K562 (cell line): Measurements from ENCODE around the gene ARL8A. TPM values are rescaled to one million over a fixed set of nuclear protein-coding genes. Genes with fewer than 3 reads are reported as not detected.
A peak's percentile ranks its signal among the peaks of the same experiment; 100 is the strongest.

Experiments used
- ATAC-seq: fragments of 200-7000 bp; cut with Tn5 transposase; 3 replicates; pipeline ENCODE4 v1.9.1; 2020; ENCODE audit warnings: moderate library complexity
- BruUV-seq: library from RNA; stranded (reverse); fragments of 400-500 nt; replicated peaks from 2 replicates; lab custom pipeline; 2021; lab: Mats Ljungman, UMichigan
- CTCF ChIA-PET: fragments of 300-600 bp; formaldehyde crosslinking; extraction: SDS; loops from one replicate; lab custom pipeline; 2021; ENCODE audit warnings: low intra/inter-chr PET ratio; lab: Yijun Ruan, JAX
- POLR2A ChIA-PET: fragments of 300-600, 350-650 bp; sonication (Branson Sonifier 250); formaldehyde crosslinking; extraction: SDS; loops from one replicate; lab custom pipeline; 2021; ENCODE audit warnings: antibody characterized with exemption, inconsistent platforms; lab: Yijun Ruan, JAX
- DNase-seq, 4 experiments: peaks; one replicate each; pipeline versions ENCODE4 v3.0.0 to v3.0.0-alpha.2; 2011 to 2018; ENCODE audit warnings: low spot score in 3 of 4, mixed read lengths in 3 of 4; ENCODE audit errors: extremely low read depth in 1 of 4
- FAIRE-seq: peaks from 2 replicates; lab custom pipeline; 2011; peaks lifted over from hg19 to GRCh38; lab: Jason Lieb, UNC
- H2AFZ ChIP-seq: 2 replicates; pipeline ENCODE4 v1.6.0; 2011; ENCODE audit warnings: low read depth, low read length, control low read depth, inconsistent platforms
- H3K27ac ChIP-seq: fragments of 200-600 bp; 3 replicates; pipeline ENCODE4 v1.8.0; 2011; ENCODE audit warnings: low read depth, mild to moderate bottlenecking, control low read depth, inconsistent platforms, low read length, moderate library complexity, mixed read lengths; ENCODE audit errors: extremely low read depth
- H3K27me3 ChIP-seq, 2 experiments: fragments of 300-600 bp in 1 of 2; 2 replicates in 1 of 2; 3 replicates in 1 of 2; pipeline versions ENCODE4 v1.6.0 to v1.8.0; 2011; ENCODE audit warnings: inconsistent platforms in 2 of 2, low read length in 2 of 2, mild to moderate bottlenecking in 1 of 2, mixed read lengths in 1 of 2, moderate library complexity in 1 of 2; ENCODE audit not compliant: control insufficient read depth in 2 of 2, insufficient read depth in 2 of 2
- H3K36me3 ChIP-seq: fragments of 300-600 bp; 3 replicates; pipeline ENCODE4 v1.8.0; 2011; ENCODE audit warnings: mild to moderate bottlenecking, low read length, inconsistent platforms; ENCODE audit not compliant: control insufficient read depth, insufficient read depth
- H3K4me1 ChIP-seq, 2 experiments: fragments of 200-600 bp in 1 of 2; replicated peaks in 1 of 2; 2 replicates in 1 of 2; 3 replicates in 1 of 2; pipeline versions ENCODE4 v1.5.1 to v1.8.0; 2011; ENCODE audit warnings: inconsistent platforms in 2 of 2, low read length in 2 of 2, mild to moderate bottlenecking in 1 of 2, mixed read lengths in 1 of 2, moderate library complexity in 1 of 2; ENCODE audit not compliant: control insufficient read depth in 2 of 2, insufficient read depth in 2 of 2
- H3K4me2 ChIP-seq: 2 replicates; pipeline ENCODE4 v1.6.1; 2011; ENCODE audit warnings: low read length, control low read depth, inconsistent platforms, mixed read lengths; ENCODE audit not compliant: insufficient read depth
- H3K4me3 ChIP-seq: fragments of 200-600 bp; sonication (generic), shearing (Covaris generic); 2 replicates; pipeline ENCODE4 v1.5.1; 2016; ENCODE audit warnings: control low read depth, inconsistent platforms
- H3K79me2 ChIP-seq: fragments of 200-600 bp; 3 replicates; pipeline ENCODE4 v1.8.0; 2011; ENCODE audit warnings: low read length, inconsistent platforms; ENCODE audit not compliant: control insufficient read depth, insufficient read depth
- H3K9ac ChIP-seq, 2 experiments: 2 replicates each; pipeline versions ENCODE4 v1.6.0 to v1.6.1; 2011; ENCODE audit warnings: low read depth in 2 of 2, low read length in 2 of 2, control low read depth in 1 of 2, inconsistent platforms in 1 of 2, mild to moderate bottlenecking in 1 of 2, mixed read lengths in 1 of 2; ENCODE audit not compliant: insufficient read depth in 1 of 2
- H3K9me1 ChIP-seq: one replicate; pipeline ENCODE4 v1.6.0; 2011; ENCODE audit warnings: inconsistent platforms, mild to moderate bottlenecking, low read length, moderate library complexity; ENCODE audit not compliant: control insufficient read depth, insufficient read depth
- H3K9me3 ChIP-seq: replicated peaks from 2 replicates; pipeline ENCODE4 v1.5.1; 2011; ENCODE audit warnings: low read depth, low read length, inconsistent platforms; ENCODE audit not compliant: control insufficient read depth, insufficient read depth
- H4K20me1 ChIP-seq: replicated peaks from 2 replicates; pipeline ENCODE4 v1.6.1; 2011; ENCODE audit warnings: low read length, inconsistent platforms, mixed read lengths; ENCODE audit not compliant: control insufficient read depth, insufficient read depth
- POLR2AphosphoS2 ChIP-seq: IDR thresholded peaks from 2 replicates; pipeline ENCODE4 v1.6.1; 2012; ENCODE audit warnings: low read length, improper control_type of control experiment
- POLR2G ChIP-seq: fragments of 200-400 bp; formaldehyde crosslinking; IDR thresholded peaks from 2 replicates; pipeline ENCODE4 v1.6.1; 2017; ENCODE audit warnings: low read depth, mild to moderate bottlenecking, antibody characterized with exemption, low read length, moderate library complexity
- ZNF347 ChIP-seq: fragments of 450-650 bp; formaldehyde crosslinking; IDR thresholded peaks from 2 replicates; pipeline ENCODE4 v1.4.0; 2020; ENCODE audit warnings: low read depth, mild to moderate bottlenecking, moderate library complexity
- ZNF589 ChIP-seq: fragments of 200-800 bp; sonication (Bioruptor generic); IDR thresholded peaks from 2 replicates; pipeline ENCODE4 v1.6.1; 2016; ENCODE audit warnings: low read depth, missing genetic modification characterization, missing compliant biosample characterization
- ZNF830 ChIP-seq: fragments of 250-450 bp; sonication (Bioruptor Pico); IDR thresholded peaks from 2 replicates; pipeline ENCODE4 v1.5.0; 2021; ENCODE audit warnings: mild to moderate bottlenecking
- WGBS: fragments of 100-300 bp; shearing (Covaris generic); methylation state at CpG from one replicate; pipeline ENCODE4 v1.1.6; 2016; ENCODE audit warnings: low coverage, mixed read lengths; ENCODE audit not compliant: insufficient coverage; ENCODE audit errors: missing lambda C conversion rate; 5-methylcytosine and 5-hydroxymethylcytosine counted together
- in situ Hi-C: fragments of 300-500 bp; cut with MboI; formaldehyde crosslinking; loops from 4 replicates; pipeline ENCODE4 v1.15.0; 2018; ENCODE audit warnings: inconsistent platforms, mixed read lengths
- intact Hi-C: fragments of 100-400 bp; cut with micrococcal nuclease; formaldehyde crosslinking; loops from 2 replicates; pipeline ENCODE4 v1.14.2; 2022
- polyA plus RNA-seq, 8 experiments: library from polyadenylated mRNA; depleted of rRNA in 4 of 8; stranded (reverse) in 5 of 8; unstranded in 3 of 8; fragments of >200 nt; fragmentation: Nextera tagmentation in 2 of 8; fragmentation: Illumina TruSeq in 1 of 8; extraction: Ambion mirVana in 2 of 8; extraction: Trizol in 1 of 8; gene quantifications; 2 replicates each; pipeline versions ENCODE4 v1.2.1 to v1.2.3, GENCODE V29; 2011 to 2014; ENCODE audit warnings: inconsistent platforms in 1 of 8, missing spikeins in 1 of 8
- total RNA-seq, 7 experiments: library from RNA; depleted of rRNA in 6 of 7; stranded (reverse); fragments of >200 nt in 6 of 7; fragmentation: Illumina TruSeq in 2 of 7; extraction: Trizol in 2 of 7; gene quantifications; 2 replicates each; pipeline versions ENCODE4 v1.2.1 to v1.2.3, GENCODE V29; 2011 to 2021; ENCODE audit warnings: low replicate concordance in 1 of 7

Gene ARL8A
- total and polyA plus RNA-seq, 9 of the 15 experiments (the other 6 are each of a cell fraction or from before 2014, with no cell fraction given), result 0.17 to 27.3 (median 15.6) TPM

- intact Hi-C loops, result no loop called here
- H3K4me2 ChIP-seq, result no peak overlapping the region
- H3K27me3 ChIP-seq, result no peaks in the 10 kb centered on the region; a peak in 1 of 5 replicates
- ChIA-PET CTCF (no interaction called here), POLR2A (interaction anchor here (0.6 to 1.5 kb wide), 4 partner anchors 11 to 539 kb away, joined by 3 to 6 read pairs (median 3); no protein-coding TSS in a partner anchor)
- in situ Hi-C loops, result no loop called here
- H3K36me3 ChIP-seq, result no peaks in the 10 kb centered on the region
- H3K27ac ChIP-seq, result no peak overlapping the region
- no peak overlapping the region; a peak in 1 of 4 replicates for H3K9ac ChIP-seq
- FAIRE-seq (no peak), DNase-seq (no peak), ATAC-seq (no peak)
- H3K9me3 ChIP-seq, result no peaks in the 10 kb centered on the region
- H3K9me1 ChIP-seq, result peaks cover 7% of the 10 kb centered on the region
- WGBS, result 28% methylated on average over 8 of the region's 8 CpGs
- H4K20me1 ChIP-seq, result peaks cover 9% of the 10 kb centered on the region; the same call in 1 of the 2 replicates
- no peak overlapping the region for H3K4me3 ChIP-seq
- no peak overlapping the region for H2AFZ ChIP-seq
- peaks cover 2 to 18% of the 10 kb centered on the region in 2 experiments; a peak in 4 of 5 replicates for H3K4me1 ChIP-seq
- TF ChIP-seq ZNF589 (CRISPR knock-in tag), result no peak
- TF ChIP-seq POLR2G, result peak; percentile 65
- BruUV-seq, result no TSS peak
- no peaks in the 10 kb centered on the region for H3K79me2 ChIP-seq
Measured at GRCh38 chr1:202187041-202187671, 42.6 kb upstream of the ARL8A start.

- in situ Hi-C loops (no loop called here), intact Hi-C loops (no loop called here)
- peaks cover 9% of the 10 kb centered on the region; the same call in 1 of the 2 replicates for H4K20me1 ChIP-seq
- ChIA-PET CTCF (no interaction called here), POLR2A (interaction anchor here (0.6 to 1.5 kb wide), 5 partner anchors 10 to 540 kb away, joined by 3 to 6 read pairs (median 3); no protein-coding TSS in a partner anchor)
- H3K9ac ChIP-seq, result peak overlapping the region in 1 of 2 experiments; percentile 39; a peak in 1 of 4 replicates
- WGBS, result 15% methylated on average over 7 of the region's 7 CpGs
- H3K4me3 ChIP-seq, result no peak overlapping the region
- no peaks in the 10 kb centered on the region for H3K79me2 ChIP-seq
- H3K9me3 ChIP-seq, result no peaks in the 10 kb centered on the region
- FAIRE-seq (no peak), DNase-seq (no peak), ATAC-seq (no peak)
- TF ChIP-seq POLR2AphosphoS2 (0 out of 2 replicates have a peak, but pooled peaks have one; percentile 56), ZNF830 (CRISPR knock-in tag) (no peak), POLR2G (peak; percentile 68), ZNF347 (no peak)
- H3K9me1 ChIP-seq, result peaks cover 8% of the 10 kb centered on the region
- H3K4me1 ChIP-seq, result peaks cover 2 to 20% of the 10 kb centered on the region in 2 experiments; a peak in 4 of 5 replicates
- BruUV-seq, result no TSS peak
- no peak overlapping the region for H3K27ac ChIP-seq
- no peaks in the 10 kb centered on the region; a peak in 1 of 5 replicates for H3K27me3 ChIP-seq
- H2AFZ ChIP-seq, result no peak overlapping the region
- no peaks in the 10 kb centered on the region for H3K36me3 ChIP-seq
- H3K4me2 ChIP-seq, result no peak overlapping the region
Measured at GRCh38 chr1:202186327-202186726, 41.8 kb upstream of the ARL8A start.
